NCI-H2107 treated with DMSO at 0.1 percent for 48 hours (cell line): ENCODE measurements around the gene JAM2.
"Not testable (repeated sequence)": the region's sequence is repeated elsewhere in the genome, so short reads cannot be mapped to it uniquely, and the experiment has no call there.

Source experiments
- DNase-seq: peaks from one replicate; lab custom pipeline; 2025; ENCODE audit not compliant: unreplicated experiment; lab: John Stamatoyannopoulos, UW

The JAM2 gene

DNA sequence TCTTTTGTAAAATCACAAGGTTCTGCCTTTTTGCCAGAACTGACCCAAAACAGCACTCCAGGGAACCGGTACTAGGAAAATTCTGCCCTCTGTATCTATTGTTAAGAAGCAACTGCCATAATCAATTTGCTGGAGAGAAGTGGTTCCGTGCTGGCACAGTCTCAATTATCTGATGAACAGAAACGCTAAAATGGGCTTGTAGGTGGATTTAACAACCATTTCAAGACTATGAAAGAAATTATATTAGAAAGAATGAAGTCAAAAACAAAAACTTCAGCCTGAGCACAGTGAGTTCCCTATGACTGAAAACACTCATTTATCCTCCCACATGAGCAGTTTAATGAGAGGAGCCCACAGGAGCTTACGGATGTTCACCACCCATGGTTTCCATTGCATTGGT, 4.4 kb downstream of the JAM2 start:
- DNase-seq: no peak

DNA sequence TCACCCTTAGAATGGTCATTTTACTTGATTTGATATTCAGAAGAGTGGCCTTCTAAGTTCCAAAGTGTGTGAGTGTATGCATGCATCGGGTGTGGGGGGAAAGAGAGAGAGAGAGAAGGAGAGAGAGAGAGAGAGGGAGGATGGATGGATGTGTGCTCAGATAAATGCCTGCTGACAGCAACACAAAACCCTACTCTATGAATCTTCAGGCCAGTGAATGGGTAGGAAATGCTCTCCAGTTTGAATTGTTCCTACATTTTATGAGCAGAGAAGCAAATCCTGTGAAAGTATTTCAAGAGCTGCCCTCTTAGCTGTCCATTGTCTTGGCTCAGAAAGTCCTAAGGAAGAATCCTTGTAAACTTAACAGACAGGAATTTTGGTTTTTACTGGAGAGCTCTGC, 7.4 kb downstream of the JAM2 start:
- DNase-seq: no peak

DNA sequence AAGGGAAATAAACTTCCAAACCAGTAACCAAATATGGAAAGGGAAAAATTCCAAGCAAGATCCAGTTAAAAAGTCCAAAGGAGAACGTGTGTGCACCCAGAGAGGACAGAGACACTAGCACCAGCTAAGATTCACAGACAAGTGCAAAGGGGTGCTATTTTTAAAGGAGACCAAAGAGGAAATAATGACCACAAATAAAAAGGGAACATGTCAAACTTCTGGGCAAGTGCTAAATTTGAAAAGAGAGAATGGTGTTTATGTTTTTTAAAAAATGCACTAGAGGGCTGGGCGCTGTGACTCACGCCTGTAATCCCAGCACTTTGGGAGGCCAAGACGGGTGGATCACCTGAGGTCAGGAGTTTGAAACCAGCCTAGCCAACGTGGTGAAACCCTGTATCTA, 8.6 kb downstream of the JAM2 start:
- DNase-seq: no peak

DNA sequence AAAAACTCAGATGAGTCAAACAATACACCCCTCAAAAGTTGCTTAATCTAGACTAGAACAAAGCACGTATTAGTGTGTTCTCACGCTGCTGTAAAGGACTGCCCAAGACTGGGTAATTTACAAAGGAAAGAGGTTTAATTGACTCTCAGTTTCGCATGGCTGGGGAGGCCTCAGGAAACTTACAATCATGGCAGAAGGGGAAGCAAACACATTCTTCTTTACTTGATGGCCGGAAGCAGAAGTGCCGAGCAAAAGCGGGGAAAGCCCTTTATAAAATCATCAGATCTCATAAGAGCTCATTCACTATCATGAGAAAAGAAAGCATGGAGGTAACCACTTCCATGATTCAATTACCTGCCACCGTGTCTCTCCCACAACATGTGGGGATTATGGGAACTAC, 10.1 kb downstream of the JAM2 start:
- DNase-seq: no peak

DNA sequence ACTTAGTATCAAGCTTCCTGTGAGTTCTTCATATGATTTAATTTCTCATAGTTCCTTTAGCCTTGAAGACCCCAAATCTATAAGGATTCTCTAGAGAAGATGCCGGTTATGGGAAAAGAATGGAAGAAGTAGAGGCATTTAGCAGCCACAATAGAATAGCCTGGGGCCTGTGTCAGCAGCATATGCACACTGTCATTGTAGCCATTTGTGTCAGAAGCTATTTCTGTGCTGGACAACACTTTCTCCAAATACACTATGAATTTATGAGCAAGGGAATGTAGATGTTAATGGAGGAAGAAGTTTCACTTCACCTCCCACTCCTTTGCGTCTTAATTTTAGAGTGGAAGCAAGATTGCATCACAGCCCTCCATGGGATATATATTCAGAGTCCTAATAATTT, 17.4 kb downstream of the JAM2 start:
- no peak for DNase-seq

GRCh38 chr21:25657140-25657539, 18.1 kb downstream of the JAM2 start:
- DNase-seq: no peak

GRCh38 chr21:25658427-25659035, 19.5 kb downstream of the JAM2 start:
- no peak for DNase-seq

GRCh38 chr21:25660233-25660632, 21.2 kb downstream of the JAM2 start:
- DNase-seq: no peak

- DNase-seq: no peak
Measured at GRCh38 chr21:25664491-25664931, 25.5 kb downstream of the JAM2 start.

- DNase-seq: no peak
Measured at GRCh38 chr21:25670726-25671125, 31.7 kb downstream of the JAM2 start.

GRCh38 chr21:25676451-25676850, 37.4 kb downstream of the JAM2 start:
- DNase-seq: no peak

DNA sequence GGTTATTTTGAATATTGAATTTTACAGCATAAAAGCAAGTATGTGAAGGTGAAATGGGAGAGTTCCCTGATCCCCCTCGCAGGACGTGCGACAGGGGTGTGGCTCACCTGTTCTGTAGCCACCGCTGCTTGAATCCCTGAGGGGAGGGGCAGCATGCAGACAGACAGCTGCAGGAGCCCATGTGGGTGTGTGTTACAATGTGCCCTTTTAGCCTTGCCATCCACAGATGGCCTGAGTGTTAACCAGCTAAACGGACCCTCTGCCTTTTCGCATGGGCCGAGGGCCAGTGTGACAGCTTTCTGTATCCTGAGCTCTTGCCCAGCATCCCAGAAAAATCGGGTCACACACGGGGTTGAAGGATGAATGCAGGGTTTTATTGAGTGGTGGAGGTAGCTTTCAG, 43.3 kb downstream of the JAM2 start:
- DNase-seq: no peak

DNA sequence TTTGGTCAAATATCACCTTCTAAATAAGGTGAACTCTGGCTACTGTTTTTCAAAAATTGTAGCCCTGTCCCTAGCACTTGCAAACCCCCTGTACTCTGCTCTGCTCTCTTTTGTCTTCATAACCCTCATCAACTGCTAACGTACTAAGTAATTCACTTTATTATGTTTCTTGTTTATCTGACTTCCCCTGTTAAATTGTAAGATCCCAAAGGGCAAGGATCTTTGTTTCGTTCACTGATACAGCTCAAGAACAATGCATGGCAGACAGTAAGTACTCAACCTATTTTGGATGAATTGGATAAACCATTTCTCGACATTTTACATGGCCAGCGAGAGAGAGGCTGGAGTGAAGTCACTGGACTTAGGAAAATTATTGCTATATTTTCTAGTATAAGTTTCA, 48.7 kb downstream of the JAM2 start:
- no peak for DNase-seq

DNA sequence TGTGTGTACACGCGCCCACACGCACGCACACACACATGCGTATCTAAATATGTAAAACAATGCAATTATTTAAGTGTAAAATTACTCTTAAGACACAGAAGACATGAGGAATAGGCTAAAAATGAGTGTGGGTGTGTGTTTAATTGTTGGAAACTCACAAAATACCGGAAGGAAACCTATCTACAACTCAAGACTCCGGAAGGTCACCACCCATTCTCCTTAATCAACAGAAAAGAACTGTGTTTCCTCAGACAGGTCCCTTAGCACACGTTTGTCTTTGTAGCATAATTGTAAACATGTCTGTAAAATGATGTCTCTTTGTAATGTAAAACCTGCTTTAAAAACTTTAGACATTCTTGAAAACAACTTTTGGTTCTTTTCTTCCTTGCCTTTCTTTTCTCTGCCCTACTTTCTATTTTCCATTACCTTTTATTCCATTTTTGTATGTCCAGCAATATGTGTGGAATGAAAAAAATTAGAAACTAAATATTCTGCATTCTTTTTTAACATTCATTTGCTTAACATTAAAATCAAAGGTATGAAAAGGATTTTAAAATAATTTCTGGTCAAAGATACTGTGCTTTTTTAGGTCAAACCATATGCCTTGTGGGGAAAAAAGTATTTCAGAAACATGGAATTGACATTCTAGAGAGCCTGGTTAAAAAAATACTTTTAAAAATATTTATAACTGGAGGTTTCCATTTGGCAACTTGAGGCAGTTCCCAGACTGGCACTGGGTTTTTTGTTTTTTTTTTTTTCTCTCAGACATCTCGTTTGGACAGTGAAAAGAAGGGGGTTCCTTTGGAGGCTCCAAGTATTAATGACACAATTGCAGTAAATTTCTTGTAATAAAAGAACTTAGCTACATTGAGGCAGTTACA, 49.5 kb downstream of the JAM2 start:
- DNase-seq: no peak

- DNase-seq: no peak
Measured at GRCh38 chr21:25689226-25689625, 50.2 kb downstream of the JAM2 start.

GRCh38 chr21:25691976-25692375, 52.9 kb downstream of the JAM2 start:
- no peak for DNase-seq

- DNase-seq: not testable (repeated sequence)
Measured at GRCh38 chr21:25695461-25695860, 56.4 kb downstream of the JAM2 start.

DNA sequence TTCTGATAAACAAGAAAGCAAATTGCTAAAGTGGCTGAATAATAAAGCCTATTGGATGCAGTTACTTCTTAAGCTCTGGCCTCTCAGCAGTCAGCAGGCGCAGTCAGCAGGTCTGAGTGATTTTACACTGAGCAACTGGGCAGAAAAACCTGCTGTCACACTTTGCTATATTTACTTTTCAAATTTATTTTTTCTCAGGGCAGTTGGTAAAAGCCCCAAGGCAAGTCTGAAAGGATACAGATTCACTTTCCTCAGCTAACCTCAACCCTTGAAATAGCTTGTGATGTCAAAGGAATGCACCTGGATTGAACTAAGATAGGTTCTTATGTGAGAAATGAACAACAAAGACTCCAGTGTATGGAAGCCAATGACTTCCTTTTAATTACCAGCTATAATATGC, 61.7 kb downstream of the JAM2 start:
- DNase-seq: no peak

GRCh38 chr21:25701529-25701928, 62.5 kb downstream of the JAM2 start:
- DNase-seq: no peak

GRCh38 chr21:25708467-25709065, 69.5 kb downstream of the JAM2 start:
- DNase-seq: peak; percentile 5

DNA sequence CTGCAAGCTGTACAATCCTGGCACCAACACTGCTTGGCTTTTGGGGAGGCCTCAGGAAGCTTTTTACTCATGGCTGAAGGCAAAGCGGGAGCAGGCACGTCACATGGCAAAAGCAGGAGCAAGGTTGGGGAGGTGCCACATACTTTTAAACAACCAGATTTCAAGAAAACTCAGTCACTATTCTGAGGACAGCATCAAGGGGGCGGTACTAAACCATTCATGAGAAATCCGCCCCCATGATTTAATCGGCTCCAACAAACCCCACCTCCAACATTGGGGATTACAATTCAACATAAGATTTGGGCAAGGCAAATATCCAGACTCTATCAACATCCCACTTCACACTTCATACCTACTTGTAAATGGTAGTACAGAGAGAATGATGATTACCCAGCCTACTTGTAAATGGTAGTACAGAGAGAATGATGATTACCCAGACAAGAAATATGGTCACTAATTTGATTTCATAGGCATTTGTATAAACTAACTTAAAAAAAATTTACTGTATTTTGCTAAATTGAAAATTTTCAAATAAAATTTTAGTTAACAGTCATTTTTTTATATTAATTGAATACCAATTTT, 70.7 kb downstream of the JAM2 start:
- no peak for DNase-seq

- DNase-seq: no peak
Measured at GRCh38 chr21:25710550-25710949, 71.5 kb downstream of the JAM2 start.
